CD14-positive monocyte (primary cell): Measurements from ENCODE around the gene ADRA2C. TPM values are rescaled to one million over a fixed set of nuclear protein-coding genes. Genes with fewer than 3 reads are reported as not detected.

ENCODE experiments used
- DNase-seq, 3 donors: peaks; one replicate each; pipeline ENCODE4 v3.0.0-alpha.2; 2011 to 2022
- H2AFZ ChIP-seq: 2 replicates; pipeline ENCODE4 v1.6.0; 2012; ENCODE audit warnings: mild to moderate bottlenecking, low read depth, low read length, inconsistent platforms; ENCODE audit not compliant: insufficient read depth, poor library complexity, severe bottlenecking
- H3K27ac ChIP-seq, 2 donors: 1 replicate in 1 of 2; 2 replicates in 1 of 2; pipeline ENCODE4 v1.5.1; 2012 to 2013; ENCODE audit warnings: low read length in 2 of 2, control low read depth in 1 of 2, inconsistent platforms in 1 of 2, low read depth in 1 of 2, mild to moderate bottlenecking in 1 of 2
- H3K27me3 ChIP-seq, 2 donors: one replicate each; pipeline versions ENCODE4 v1.6.0 to v1.6.1; 2011 to 2013; ENCODE audit warnings: low read length in 2 of 2; ENCODE audit not compliant: control insufficient read depth in 2 of 2, insufficient read depth in 2 of 2
- H3K36me3 ChIP-seq, 2 donors: replicated peaks in 1 of 2; 1 replicate in 1 of 2; 2 replicates in 1 of 2; pipeline versions ENCODE4 v1.5.1 to v1.6.1; 2012 to 2013; ENCODE audit warnings: low read length in 2 of 2, control low read depth in 1 of 2, inconsistent platforms in 1 of 2, mild to moderate bottlenecking in 1 of 2; ENCODE audit not compliant: insufficient read depth in 2 of 2, control insufficient read depth in 1 of 2
- H3K4me1 ChIP-seq, 2 donors: 1 replicate in 1 of 2; 2 replicates in 1 of 2; pipeline versions ENCODE4 v1.5.1 to v1.6.1; 2012 to 2013; ENCODE audit warnings: low read length in 2 of 2, control low read depth in 1 of 2, inconsistent platforms in 1 of 2, mild to moderate bottlenecking in 1 of 2, moderate library complexity in 1 of 2; ENCODE audit not compliant: insufficient read depth in 2 of 2, control insufficient read depth in 1 of 2
- H3K4me2 ChIP-seq: replicated peaks from 2 replicates; pipeline ENCODE3; 2012; ENCODE audit warnings: low read length, moderate library complexity, mild to moderate bottlenecking; ENCODE audit not compliant: poor library complexity, severe bottlenecking; ENCODE audit errors: extremely low read depth
- H3K4me3 ChIP-seq, 3 experiments: fragments of 200-600 bp in 1 of 3; sonication (generic) in 1 of 3; replicated peaks in 1 of 3; 1 replicate in 2 of 3; 2 replicates in 1 of 3; pipeline ENCODE4 v1.5.1; 2011 to 2013; ENCODE audit warnings: low read length in 3 of 3, mild to moderate bottlenecking in 3 of 3, control low read depth in 2 of 3, low read depth in 2 of 3, inconsistent platforms in 1 of 3, moderate library complexity in 1 of 3
- H3K79me2 ChIP-seq: 2 replicates; pipeline ENCODE4 v1.6.0; 2012; ENCODE audit warnings: mild to moderate bottlenecking, control low read depth, inconsistent platforms, low read length, moderate library complexity; ENCODE audit not compliant: insufficient read depth
- H3K9ac ChIP-seq: 2 replicates; pipeline ENCODE4 v1.6.0; 2017; ENCODE audit warnings: low read length, mild to moderate bottlenecking; ENCODE audit not compliant: insufficient read depth, poor library complexity, severe bottlenecking
- H3K9me3 ChIP-seq, 2 donors: replicated peaks in 1 of 2; 1 replicate in 1 of 2; 2 replicates in 1 of 2; pipeline versions ENCODE4 v1.5.1 to v1.6.1; 2012 to 2013; ENCODE audit warnings: low read length in 2 of 2, control low read depth in 1 of 2; ENCODE audit not compliant: control insufficient read depth in 1 of 2, insufficient read depth in 1 of 2
- H4K20me1 ChIP-seq: 2 replicates; pipeline ENCODE4 v1.6.0; 2012; ENCODE audit warnings: mild to moderate bottlenecking, low read length, control low read depth, moderate library complexity; ENCODE audit not compliant: insufficient read depth
- H3K27ac Mint-ChIP-seq, 7 donors: one replicate each; pipeline ENCODE4 v1.8.0; 2020; ENCODE audit warnings: mild to moderate bottlenecking in 7 of 7, mixed read lengths in 7 of 7, moderate library complexity in 6 of 7, inconsistent platforms in 2 of 7
- H3K27me3 Mint-ChIP-seq, 3 donors: one replicate each; pipeline ENCODE4 v1.8.0; 2021 to 2022; ENCODE audit warnings: low read depth in 3 of 3, mild to moderate bottlenecking in 3 of 3, mixed read lengths in 3 of 3, moderate library complexity in 3 of 3, inconsistent platforms in 1 of 3
- H3K36me3 Mint-ChIP-seq, 2 donors: one replicate each; pipeline ENCODE4 v1.8.0; 2020; ENCODE audit warnings: mixed read lengths in 2 of 2, inconsistent platforms in 1 of 2, mild to moderate bottlenecking in 1 of 2
- H3K4me1 Mint-ChIP-seq: one replicate; pipeline ENCODE4 v1.8.0; 2020; ENCODE audit warnings: mild to moderate bottlenecking, mixed read lengths
- H3K4me3 Mint-ChIP-seq, 2 donors: one replicate each; pipeline ENCODE4 v1.8.0; 2020; ENCODE audit warnings: mild to moderate bottlenecking in 2 of 2, mixed read lengths in 2 of 2, moderate library complexity in 1 of 2
- H3K9me3 Mint-ChIP-seq, 7 donors: one replicate each; pipeline ENCODE4 v1.8.0; 2020 to 2022; ENCODE audit warnings: mixed read lengths in 7 of 7, mild to moderate bottlenecking in 6 of 7, moderate library complexity in 6 of 7, inconsistent platforms in 2 of 7
- CTCF ChIP-seq: fragments of 200-600 bp; IDR thresholded peaks from one replicate; pipeline ENCODE4 v1.8.0; 2022; ENCODE audit warnings: antibody characterized with exemption, mild to moderate bottlenecking
- WGBS: methylation state at CpG from one replicate; pipeline ENCODE4 v1.1.5; 2013; ENCODE audit warnings: missing lambda C conversion rate; ENCODE audit not compliant: insufficient coverage; 5-methylcytosine and 5-hydroxymethylcytosine counted together
- intact Hi-C, 2 donors: fragments of 100-400 bp; cut with micrococcal nuclease; formaldehyde crosslinking; loops; one replicate each; pipeline versions ENCODE4 v1.15.0 to v1.15.1; 2023
- polyA plus RNA-seq, 3 donors: library from polyadenylated mRNA; depleted of rRNA in 1 of 3; unstranded in 2 of 3; stranded (reverse) in 1 of 3; fragments of 300-500 nt in 2 of 3; fragments of >200 nt in 1 of 3; fragmentation: Illumina TruSeq in 2 of 3; gene quantifications; 1 replicate in 2 of 3; 2 replicates in 1 of 3; pipeline ENCODE4 v1.2.3, GENCODE V29; 2012 to 2021

Gene ADRA2C
- polyA plus RNA-seq, 3 donors = not detected

- intact Hi-C loops = no loop called here
- Histone ChIP-seq H3K79me2 (no peaks in the 10 kb centered on the region), H2AFZ (no peak overlapping the region), H3K4me2 (no peak overlapping the region), H3K36me3 (no peaks in the 10 kb centered on the region), H3K9ac (no peak overlapping the region), H4K20me1 (no peaks in the 10 kb centered on the region), H3K27me3 (no peaks in the 10 kb centered on the region), H3K4me1 (no peaks in the 10 kb centered on the region), H3K9me3 (peaks cover 0 to 5% of the 10 kb centered on the region in 2 donors), H3K27ac (no peak overlapping the region), H3K4me3 (no peak overlapping the region)
- Mint-ChIP-seq H3K9me3 (peaks cover 0 to 4% (median 3%) of the 10 kb centered on the region in 7 donors), H3K27ac (peak overlapping the region in 1 of 7 donors; percentile 47), H3K4me1 (no peaks in the 10 kb centered on the region), H3K27me3 (peaks cover 1 to 9% (median 4%) of the 10 kb centered on the region in 3 donors), H3K36me3 (no peaks in the 10 kb centered on the region), H3K4me3 (no peak overlapping the region)
- no peak for DNase-seq
- TF ChIP-seq CTCF = no peak
- 91% methylated on average over 8 of the region's 9 CpGs for whole genome bisulfite sequencing
These were observed 23.4 kb downstream of the ADRA2C start for GRCh38 chr4:3789587-3789986.

- H3K4me1 ChIP-seq = no peaks in the 10 kb centered on the region
- intact Hi-C loops = no loop called here
- WGBS = 82% methylated on average over 13 of the region's 13 CpGs
- no peaks in the 10 kb centered on the region for H4K20me1 ChIP-seq
- H3K4me2 ChIP-seq = no peak overlapping the region
- no peak overlapping the region for H2AFZ ChIP-seq
- H3K9me3 ChIP-seq = peaks cover 2 to 5% of the 10 kb centered on the region in 2 donors
- no peak overlapping the region for H3K27ac ChIP-seq
- Mint-ChIP-seq H3K27me3 (peaks cover 1 to 8% (median 4%) of the 10 kb centered on the region in 3 donors), H3K27ac (peak overlapping the region in 1 of 7 donors; percentile 47), H3K9me3 (peaks cover 0 to 7% (median 6%) of the 10 kb centered on the region in 7 donors), H3K36me3 (no peaks in the 10 kb centered on the region), H3K4me3 (no peak overlapping the region), H3K4me1 (no peaks in the 10 kb centered on the region)
- H3K36me3 ChIP-seq = no peaks in the 10 kb centered on the region
- no peak for DNase-seq
- H3K9ac ChIP-seq = no peak overlapping the region
- TF ChIP-seq CTCF = no peak
- no peaks in the 10 kb centered on the region for H3K27me3 ChIP-seq
- no peak overlapping the region for H3K4me3 ChIP-seq
- no peaks in the 10 kb centered on the region for H3K79me2 ChIP-seq
These were observed 23.9 kb downstream of the ADRA2C start for GRCh38 chr4:3790006-3790561.
